Measurements from ENCODE around the gene PERCC1. TPM values are rescaled to one million over a fixed set of nuclear protein-coding genes. Genes with fewer than 3 reads are reported as not detected.

Gene PERCC1
- total RNA-seq, 4 donors from 2014 or later = 1.3 TPM; not detected in 3

DNA sequence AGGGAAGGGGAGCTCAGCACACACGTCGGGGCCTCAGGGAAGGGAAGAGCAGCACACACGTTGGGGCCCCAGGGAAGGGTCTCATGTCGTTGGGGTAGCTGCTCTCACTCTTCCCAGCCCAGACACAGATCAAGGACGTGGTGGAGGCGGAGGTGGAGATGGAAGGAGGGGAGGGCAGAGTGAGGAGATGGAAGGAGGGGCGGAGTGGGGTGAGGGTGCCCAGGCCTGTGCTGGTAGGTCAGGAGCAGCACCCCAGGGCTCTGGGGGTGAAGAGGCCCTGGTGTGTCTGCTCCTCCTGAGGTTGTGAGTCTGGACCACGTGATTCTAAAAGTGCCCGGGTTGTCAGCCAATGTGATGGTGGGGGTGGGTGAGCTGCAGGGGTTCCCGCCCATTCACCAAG lies 29.1 kb downstream of the PERCC1 start:
- 80% methylated on average over 10 of the region's 10 CpGs for WGBS

DNA sequence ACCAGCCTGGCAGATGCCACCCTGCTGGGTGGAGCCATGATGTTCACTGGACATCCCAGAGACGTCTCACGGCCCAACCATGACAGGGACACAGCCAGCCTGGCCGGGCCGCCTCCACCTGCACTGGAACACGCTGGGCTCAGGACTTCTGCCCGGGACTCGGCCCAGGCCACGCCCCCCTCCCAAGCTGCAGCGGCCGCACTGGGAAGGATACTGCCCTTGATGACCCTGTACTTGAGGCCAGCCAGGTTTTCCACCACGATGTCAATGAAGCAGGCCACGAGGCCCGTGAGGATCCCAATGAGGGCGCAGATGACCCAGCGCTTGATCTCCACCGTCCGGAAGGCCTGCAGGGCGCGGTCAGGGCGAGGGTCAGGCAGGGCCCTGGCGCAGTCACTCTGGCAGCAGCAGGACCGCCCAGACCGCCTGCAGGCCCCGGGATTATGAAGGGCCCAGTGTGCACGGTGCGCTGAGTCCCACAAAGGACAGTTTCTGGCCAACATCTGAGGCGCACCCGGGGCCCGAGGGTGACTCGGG lies 29.8 kb downstream of the PERCC1 start:
- peaks cover 57% of the 10 kb centered on the region for H3K36me3 ChIP-seq
- TF ChIP-seq POLR2AphosphoS5 (IDR thresholded peaks at IDR 0.05) (no peak), POLR2A (IDR thresholded peaks at IDR 0.05) (no peak)
- TF ChIP-seq, protein P1, sequence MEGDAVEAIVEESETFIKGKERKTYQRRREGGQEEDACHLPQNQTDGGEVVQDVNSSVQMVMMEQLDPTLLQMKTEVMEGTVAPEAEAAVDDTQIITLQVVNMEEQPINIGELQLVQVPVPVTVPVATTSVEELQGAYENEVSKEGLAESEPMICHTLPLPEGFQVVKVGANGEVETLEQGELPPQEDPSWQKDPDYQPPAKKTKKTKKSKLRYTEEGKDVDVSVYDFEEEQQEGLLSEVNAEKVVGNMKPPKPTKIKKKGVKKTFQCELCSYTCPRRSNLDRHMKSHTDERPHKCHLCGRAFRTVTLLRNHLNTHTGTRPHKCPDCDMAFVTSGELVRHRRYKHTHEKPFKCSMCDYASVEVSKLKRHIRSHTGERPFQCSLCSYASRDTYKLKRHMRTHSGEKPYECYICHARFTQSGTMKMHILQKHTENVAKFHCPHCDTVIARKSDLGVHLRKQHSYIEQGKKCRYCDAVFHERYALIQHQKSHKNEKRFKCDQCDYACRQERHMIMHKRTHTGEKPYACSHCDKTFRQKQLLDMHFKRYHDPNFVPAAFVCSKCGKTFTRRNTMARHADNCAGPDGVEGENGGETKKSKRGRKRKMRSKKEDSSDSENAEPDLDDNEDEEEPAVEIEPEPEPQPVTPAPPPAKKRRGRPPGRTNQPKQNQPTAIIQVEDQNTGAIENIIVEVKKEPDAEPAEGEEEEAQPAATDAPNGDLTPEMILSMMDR (IDR thresholded peaks at IDR 0.05) = no peak
- H3K4me1 ChIP-seq = no peaks in the 10 kb centered on the region
- DNase-seq (ENCODE audit: low spot score in 2 of 2) = peak in 1 of 2 donors; percentile 71
- H3K27ac ChIP-seq = no peak overlapping the region
- 94% methylated on average over 26 of the region's 30 CpGs for WGBS
- no peaks in the 10 kb centered on the region for H3K9me3 ChIP-seq
- H3K4me3 ChIP-seq = no peak overlapping the region
- no peaks in the 10 kb centered on the region for H3K27me3 ChIP-seq

More for the DNA sequence above, 29.1 kb downstream of the PERCC1 start:
- H3K9me3 ChIP-seq = no peaks in the 10 kb centered on the region
- DNase-seq (ENCODE audit: low spot score in 2 of 2) = no peak
- TF ChIP-seq POLR2A (IDR thresholded peaks at IDR 0.05) = no peak
- TF ChIP-seq, protein P1 (IDR thresholded peaks at IDR 0.05) = no peak
- peaks cover 64% of the 10 kb centered on the region for H3K36me3 ChIP-seq
- no peak overlapping the region for H3K27ac ChIP-seq
- no peak overlapping the region for H3K4me3 ChIP-seq
- H3K4me1 ChIP-seq = no peaks in the 10 kb centered on the region
- H3K27me3 ChIP-seq = no peaks in the 10 kb centered on the region

DNA sequence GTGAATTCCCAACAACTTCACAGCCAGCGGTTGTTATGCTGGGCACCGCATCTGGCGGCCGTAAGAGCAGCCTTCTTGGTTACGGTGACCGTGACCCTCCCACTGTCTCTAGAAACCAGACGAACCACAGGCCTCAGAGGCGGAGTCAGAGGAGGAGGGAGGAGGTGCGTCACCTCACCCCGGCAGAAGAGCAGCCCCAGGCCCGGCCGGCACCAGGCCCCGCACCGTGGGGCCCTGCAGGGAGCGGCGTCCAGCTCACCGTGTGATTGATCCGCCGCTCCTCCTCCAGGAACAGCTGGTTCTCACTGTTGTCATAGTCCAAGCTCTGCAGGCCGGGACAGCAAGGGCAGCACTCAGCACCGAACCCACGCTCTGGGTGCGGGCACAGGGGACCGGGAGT lies 30.3 kb downstream of the PERCC1 start:
- H3K36me3 ChIP-seq = peaks cover 52% of the 10 kb centered on the region
- no peaks in the 10 kb centered on the region for H3K27me3 ChIP-seq
- no peak overlapping the region for H3K27ac ChIP-seq
- H3K4me3 ChIP-seq = no peak overlapping the region
- no peaks in the 10 kb centered on the region for H3K9me3 ChIP-seq
- TF ChIP-seq, protein P1 (IDR thresholded peaks at IDR 0.05) = no peak
- no peak for TF ChIP-seq EP300 (IDR thresholded peaks at IDR 0.05)
- no peak for TF ChIP-seq POLR2A (IDR thresholded peaks at IDR 0.05)
- no peak for TF ChIP-seq POLR2AphosphoS5 (IDR thresholded peaks at IDR 0.05)
- 93% methylated on average over 6 of the region's 24 CpGs for WGBS
- no peak for DNase-seq (ENCODE audit: low spot score in 2 of 2)
- no peaks in the 10 kb centered on the region for H3K4me1 ChIP-seq

DNA sequence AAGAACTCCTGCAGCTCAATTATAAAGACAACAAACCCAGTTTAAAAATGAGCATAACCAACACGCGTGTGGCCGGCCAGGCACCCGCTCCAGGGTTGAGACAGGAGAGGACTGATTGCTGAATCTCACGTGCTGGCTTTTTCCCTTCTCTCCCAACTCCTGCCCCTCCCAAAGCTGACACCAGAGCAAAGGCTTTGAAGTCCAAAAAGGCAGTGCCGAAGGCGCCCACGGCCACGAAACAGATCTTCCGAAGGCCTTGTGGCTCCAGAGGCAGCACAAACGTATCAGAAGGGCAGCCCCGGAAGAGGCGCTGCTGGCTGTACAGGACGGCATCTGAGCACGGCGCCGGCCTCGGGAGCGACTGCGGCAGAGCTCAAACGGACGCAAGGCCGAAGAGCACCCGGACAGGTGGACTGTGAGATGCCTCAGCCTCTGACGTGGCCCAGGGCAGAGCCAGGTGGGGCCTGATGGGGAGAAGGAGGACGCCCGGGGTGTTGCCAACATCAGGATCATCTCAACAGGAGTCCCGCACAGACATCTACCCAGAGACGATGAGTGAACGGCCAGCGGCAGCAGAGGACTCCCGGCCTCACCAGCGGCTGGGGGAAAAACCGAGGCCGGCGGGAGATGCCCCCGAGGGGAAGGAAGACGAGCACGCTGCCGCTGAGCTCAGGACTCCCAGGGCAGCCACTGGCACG lies 33.5 kb downstream of the PERCC1 start:
- DNase-seq (ENCODE audit: low spot score in 2 of 2) = peak in 1 of 2 donors; percentile 76
- WGBS = 87% methylated on average over 39 of the region's 41 CpGs
- H3K9me3 ChIP-seq = no peaks in the 10 kb centered on the region
- H3K36me3 ChIP-seq = peaks cover 23% of the 10 kb centered on the region
- no peaks in the 10 kb centered on the region for H3K27me3 ChIP-seq
- no peak for TF ChIP-seq POLR2A (IDR thresholded peaks at IDR 0.05)
- TF ChIP-seq, protein P1 (IDR thresholded peaks at IDR 0.05) = no peak
- no peak for TF ChIP-seq EP300 (IDR thresholded peaks at IDR 0.05)
- TF ChIP-seq POLR2AphosphoS5 (IDR thresholded peaks at IDR 0.05) = no peak
- H3K27ac ChIP-seq = no peak overlapping the region
- no peak overlapping the region for H3K4me3 ChIP-seq
- no peaks in the 10 kb centered on the region for H3K4me1 ChIP-seq

DNA sequence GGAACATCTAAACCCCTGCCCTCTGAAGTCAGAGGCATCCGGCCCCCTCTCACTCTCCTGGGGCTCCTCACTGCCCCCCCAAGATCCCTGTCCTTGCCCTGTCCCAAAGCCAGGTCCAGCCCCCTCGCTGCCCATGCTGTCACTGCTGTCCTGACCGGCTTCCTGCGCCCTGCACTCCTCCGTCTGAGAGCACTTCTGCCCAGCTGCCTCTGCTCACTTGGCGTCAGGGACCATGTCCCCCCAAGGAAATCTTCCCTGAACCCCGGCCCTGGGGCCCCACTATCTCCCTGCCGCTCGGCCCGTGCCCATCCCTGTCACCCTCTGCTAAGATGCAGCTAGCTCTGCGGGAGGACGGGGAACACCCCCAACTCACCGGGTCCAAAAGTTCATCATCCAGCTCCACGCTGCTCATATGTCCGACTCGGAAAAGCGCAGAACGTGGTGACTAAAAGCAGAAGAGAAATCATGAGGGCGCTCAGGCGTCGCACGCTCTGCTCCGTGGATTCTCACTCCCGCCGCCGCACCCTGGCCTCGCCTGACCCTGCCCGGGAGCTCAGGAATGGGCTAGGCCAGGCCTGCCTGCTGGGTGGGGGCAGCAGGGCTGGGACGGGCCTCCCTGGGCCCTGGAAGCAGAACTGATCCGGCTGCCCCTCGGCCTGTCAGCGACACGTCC lies 34.2 kb downstream of the PERCC1 start:
- WGBS = 93% methylated on average over 23 of the region's 33 CpGs
- H3K27ac ChIP-seq = no peak overlapping the region
- TF ChIP-seq EP300 (IDR thresholded peaks at IDR 0.05) = no peak
- TF ChIP-seq POLR2AphosphoS5 (IDR thresholded peaks at IDR 0.05) = no peak
- TF ChIP-seq, protein P1 (IDR thresholded peaks at IDR 0.05) = no peak
- no peak for TF ChIP-seq POLR2A (IDR thresholded peaks at IDR 0.05)
- DNase-seq (ENCODE audit: low spot score in 2 of 2) = peak in 1 of 2 donors; percentile 74
- no peaks in the 10 kb centered on the region for H3K27me3 ChIP-seq
- H3K4me3 ChIP-seq = no peak overlapping the region
- no peaks in the 10 kb centered on the region for H3K9me3 ChIP-seq
- H3K36me3 ChIP-seq = peaks cover 20% of the 10 kb centered on the region
- H3K4me1 ChIP-seq = peaks cover 4% of the 10 kb centered on the region

Measured in suprapubic skin (tissue), 4 donors.